Measurements from ENCODE around the gene CDC42SE2.
"Not testable (repeated sequence)": the region's sequence is repeated elsewhere in the genome, so short reads cannot be mapped to it uniquely, and the experiment has no call there.

The CDC42SE2 gene

GRCh38 chr5:131318455-131318854 lies 54.6 kb downstream of the CDC42SE2 start:
- no peak for DNase-seq (ENCODE audit: low read depth in 3 of 3)

GRCh38 chr5:131321066-131321465 lies 57.2 kb downstream of the CDC42SE2 start:
- no peak for DNase-seq (ENCODE audit: low read depth in 3 of 3)

GRCh38 chr5:131322926-131323325 lies 59.1 kb downstream of the CDC42SE2 start:
- DNase-seq (ENCODE audit: low read depth in 3 of 3) = no peak

GRCh38 chr5:131323378-131323777 lies 59.5 kb downstream of the CDC42SE2 start:
- no peak for DNase-seq (ENCODE audit: low read depth in 3 of 3)

- DNase-seq (ENCODE audit: low read depth in 3 of 3) = no peak
Observed at GRCh38 chr5:131324303-131324702, 60.5 kb downstream of the CDC42SE2 start.

GRCh38 chr5:131328536-131329285 lies 64.9 kb downstream of the CDC42SE2 start:
- DNase-seq (ENCODE audit: low read depth in 3 of 3) = no peak

GRCh38 chr5:131329286-131329560 lies 65.4 kb downstream of the CDC42SE2 start:
- no peak for DNase-seq (ENCODE audit: low read depth in 3 of 3)

GRCh38 chr5:131330031-131330430 lies 66.2 kb downstream of the CDC42SE2 start:
- DNase-seq (ENCODE audit: low read depth in 3 of 3) = no peak

- DNase-seq (ENCODE audit: low read depth in 3 of 3) = not testable (repeated sequence)
Observed at GRCh38 chr5:131335756-131336155, 71.9 kb downstream of the CDC42SE2 start.

GRCh38 chr5:131336801-131337200 lies 72.9 kb downstream of the CDC42SE2 start:
- not testable (repeated sequence) for DNase-seq (ENCODE audit: low read depth in 3 of 3)

- not testable (repeated sequence) for DNase-seq (ENCODE audit: low read depth in 3 of 3)
Observed at GRCh38 chr5:131337240-131338050, 73.6 kb downstream of the CDC42SE2 start.

GRCh38 chr5:131338051-131338453 lies 74.2 kb downstream of the CDC42SE2 start:
- no peak for DNase-seq (ENCODE audit: low read depth in 3 of 3)

GRCh38 chr5:131344288-131344687 lies 80.4 kb downstream of the CDC42SE2 start:
- not testable (repeated sequence) for DNase-seq (ENCODE audit: low read depth in 3 of 3)

- DNase-seq (ENCODE audit: low read depth in 3 of 3) = not testable (repeated sequence)
Observed at GRCh38 chr5:131346204-131346603, 82.4 kb downstream of the CDC42SE2 start.

GRCh38 chr5:131353991-131354390 lies 90.1 kb downstream of the CDC42SE2 start:
- DNase-seq (ENCODE audit: low read depth in 3 of 3) = no peak

GRCh38 chr5:131355971-131356528 lies 92.2 kb downstream of the CDC42SE2 start:
- no peak for DNase-seq (ENCODE audit: low read depth in 3 of 3)

- no peak for DNase-seq (ENCODE audit: low read depth in 3 of 3)
Observed at GRCh38 chr5:131356619-131357018, 92.8 kb downstream of the CDC42SE2 start.

GRCh38 chr5:131357739-131358561 lies 94.1 kb downstream of the CDC42SE2 start:
- no peak for DNase-seq (ENCODE audit: low read depth in 3 of 3)

GRCh38 chr5:131361677-131362315 lies 97.9 kb downstream of the CDC42SE2 start:
- no peak for DNase-seq (ENCODE audit: low read depth in 3 of 3)

- no peak for DNase-seq (ENCODE audit: low read depth in 3 of 3)
Observed at GRCh38 chr5:131363811-131364506, 100.1 kb downstream of the CDC42SE2 start.

- DNase-seq (ENCODE audit: low read depth in 3 of 3) = no peak
Observed at GRCh38 chr5:131364507-131365050, 100.7 kb downstream of the CDC42SE2 start.

Data from stimulated activated CD4-positive, alpha-beta T cell treated with anti-CD3 and anti-CD28 coated beads, TNF-alpha, amount 100 ng/mL, for 4 hours (primary cell).